Thoracic aorta (tissue), 2 donors: ENCODE measurements around the gene KLHDC7B. TPM values are rescaled to one million over a fixed set of nuclear protein-coding genes. Genes with fewer than 3 reads are reported as not detected.
"Not testable (repeated sequence)": the region's sequence is repeated elsewhere in the genome, so short reads cannot be mapped to it uniquely, and the experiment has no call there.

Experiments
- ATAC-seq: fragments of 150-250 bp; one replicate; pipeline ENCODE4 v1.8.0; 2017; ENCODE audit warnings: low read depth; ENCODE audit not compliant: insufficient number of reproducible peaks, low FRiP score
- DNase-seq: peaks from one replicate; pipeline ENCODE4 v3.0.0-alpha.2; 2020; ENCODE audit warnings: low spot score
- H3K27ac ChIP-seq, 2 donors: fragments of 200-600 bp; sonication (generic); 1 replicate in 1 of 2; 2 replicates in 1 of 2; pipeline ENCODE4 v1.5.1; 2016; ENCODE audit warnings: mild to moderate bottlenecking in 2 of 2, moderate library complexity in 2 of 2
- H3K27me3 ChIP-seq: fragments of 200-600 bp; sonication (generic); replicated peaks from 2 replicates; pipeline ENCODE4 v1.6.0; 2016; ENCODE audit warnings: mild to moderate bottlenecking; ENCODE audit not compliant: insufficient read depth
- H3K36me3 ChIP-seq: fragments of 200-600 bp; sonication (generic); one replicate; pipeline ENCODE4 v1.5.1; 2016
- H3K4me1 ChIP-seq, 2 donors: fragments of 200-600 bp; sonication (generic); 1 replicate in 1 of 2; 2 replicates in 1 of 2; pipeline versions ENCODE4 v1.5.1 to v1.6.0; 2016; ENCODE audit warnings: low read depth in 2 of 2, mild to moderate bottlenecking in 1 of 2; ENCODE audit not compliant: control insufficient read depth in 1 of 2
- H3K4me3 ChIP-seq: fragments of 200-600 bp; sonication (generic); 2 replicates; pipeline ENCODE4 v1.5.1; 2016; ENCODE audit warnings: mild to moderate bottlenecking
- H3K9me3 ChIP-seq: fragments of 200-600 bp; sonication (generic); 2 replicates; pipeline ENCODE4 v1.5.1; 2016
- CTCF ChIP-seq: fragments of 200-600 bp; sonication (generic); IDR thresholded peaks from one replicate; pipeline ENCODE4 v1.5.1; 2019; ENCODE audit warnings: antibody characterized with exemption
- total RNA-seq, 2 donors: library from RNA; depleted of rRNA; stranded (reverse); fragments of >200 nt; gene quantifications; one replicate each; pipeline versions ENCODE4 v1.1.0 to v1.2.3, GENCODE V29; 2016

KLHDC7B gene
- total RNA-seq, 2 donors from 2014 or later = not detected

- peak overlapping the region in 1 of 2 donors; percentile 75 for H3K27ac ChIP-seq
- ATAC-seq (no peak), DNase-seq (no peak)
- no peaks in the 10 kb centered on the region for H3K9me3 ChIP-seq
- H3K27me3 ChIP-seq = no peaks in the 10 kb centered on the region
- no peak for TF ChIP-seq CTCF
- H3K4me3 ChIP-seq = no peak overlapping the region
- H3K4me1 ChIP-seq = peaks cover 9 to 11% of the 10 kb centered on the region in 2 donors
- H3K36me3 ChIP-seq = no peaks in the 10 kb centered on the region
These were observed 5.3 kb upstream of the KLHDC7B start for GRCh38 chr22:50540381-50540780.

- DNase-seq, H3K4me3 ChIP-seq, H3K36me3 ChIP-seq, H3K27me3 ChIP-seq, H3K9me3 ChIP-seq, ATAC-seq: not testable (repeated sequence)
- peak overlapping the region; percentile 12 to 48 for H3K27ac ChIP-seq
- H3K4me1 ChIP-seq = peaks cover 9 to 11% of the 10 kb centered on the region in 2 donors
These were observed 4.1 kb upstream of the KLHDC7B start for GRCh38 chr22:50541667-50542026.

- no peaks in the 10 kb centered on the region for H3K36me3 ChIP-seq
- no peak overlapping the region for H3K27ac ChIP-seq
- no peak for TF ChIP-seq CTCF
- ATAC-seq = no peak
- H3K4me3 ChIP-seq = no peak overlapping the region
- no peaks in the 10 kb centered on the region for H3K27me3 ChIP-seq
- peaks cover 9 to 11% of the 10 kb centered on the region in 2 donors for H3K4me1 ChIP-seq
- no peak for DNase-seq
- no peaks in the 10 kb centered on the region for H3K9me3 ChIP-seq
These were observed 3.2 kb upstream of the KLHDC7B start for GRCh38 chr22:50542416-50542927.

GRCh38 chr22:50544078-50544745, 1.5 kb upstream of the KLHDC7B start:
- Histone ChIP-seq H3K4me1 (peaks cover 7 to 22% of the 10 kb centered on the region in 2 donors), H3K9me3 (no peaks in the 10 kb centered on the region), H3K27me3 (no peaks in the 10 kb centered on the region), H3K36me3 (no peaks in the 10 kb centered on the region), H3K4me3 (peak overlapping the region; percentile 54), H3K27ac (no peak overlapping the region)
- DNase-seq (no peak), ATAC-seq (no peak)
- TF ChIP-seq CTCF = no peak

- Histone ChIP-seq H3K36me3 (no peaks in the 10 kb centered on the region), H3K27ac (no peak overlapping the region), H3K27me3 (no peaks in the 10 kb centered on the region), H3K4me1 (peaks cover 5 to 22% of the 10 kb centered on the region in 2 donors), H3K9me3 (no peaks in the 10 kb centered on the region), H3K4me3 (peak overlapping the region; percentile 54)
- ATAC-seq (no peak), DNase-seq (no peak)
- TF ChIP-seq CTCF = no peak
These were observed 899 bp upstream of the KLHDC7B start for GRCh38 chr22:50544746-50545253.
